T-helper 9 cell (primary cell): ENCODE data around the gene HRAS.
"Not testable (repeated sequence)": the region's sequence is repeated elsewhere in the genome, so short reads cannot be mapped to it uniquely, and the experiment has no call there.

Source experiments
- DNase-seq: peaks from one replicate; pipeline ENCODE4 v3.0.0-alpha.2; 2020

Gene HRAS

DNA sequence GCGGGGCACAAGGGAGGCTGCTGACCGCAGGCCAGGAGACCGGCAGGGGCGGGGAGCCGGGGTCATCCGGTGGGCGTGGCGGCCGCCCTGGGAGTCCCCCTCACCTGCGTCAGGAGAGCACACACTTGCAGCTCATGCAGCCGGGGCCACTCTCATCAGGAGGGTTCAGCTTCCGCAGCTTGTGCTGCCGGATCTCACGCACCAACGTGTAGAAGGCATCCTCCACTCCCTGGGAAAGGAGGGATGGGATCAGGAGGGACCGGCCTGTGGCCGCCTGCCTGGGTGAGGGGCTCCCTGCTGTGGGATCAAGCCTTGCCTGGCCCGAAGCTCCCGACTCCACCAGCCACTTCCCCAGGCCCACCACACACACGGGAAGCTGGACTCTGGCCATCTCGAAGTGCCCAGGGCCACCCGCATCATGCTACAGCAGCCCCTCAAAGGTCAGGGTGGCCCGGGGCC lies 2.8 kb downstream of the HRAS start:
- no peak for DNase-seq

DNA sequence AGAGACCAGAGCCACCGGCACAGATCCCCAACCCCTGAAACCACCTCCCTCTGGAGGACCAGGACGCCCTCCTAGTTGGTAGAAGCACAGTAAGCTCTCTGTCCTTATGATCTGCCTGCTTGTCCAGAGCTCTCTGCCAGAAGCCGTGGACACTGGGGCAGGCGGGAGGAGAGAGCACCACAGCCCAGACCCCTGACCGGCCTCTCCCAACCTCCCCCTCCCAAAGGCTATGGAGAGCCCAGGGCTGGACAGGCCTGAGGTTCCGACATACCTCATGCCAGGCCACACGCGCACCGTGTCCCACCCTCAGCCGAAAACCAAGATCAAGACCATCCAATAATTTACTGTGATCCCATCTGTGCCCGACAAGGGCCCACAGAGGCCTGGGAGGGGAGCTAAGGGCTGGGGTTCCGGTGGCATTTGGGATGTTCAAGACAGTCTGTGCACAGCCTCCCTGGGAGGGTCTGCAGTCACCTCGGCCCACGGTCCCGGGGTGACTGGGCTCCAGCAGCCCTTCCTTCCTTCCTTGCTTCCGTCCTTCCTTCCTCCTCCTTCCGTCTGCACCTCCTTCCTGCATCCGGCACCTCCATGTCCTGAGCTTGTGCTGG lies 3.4 kb downstream of the HRAS start:
- no peak for DNase-seq

DNA sequence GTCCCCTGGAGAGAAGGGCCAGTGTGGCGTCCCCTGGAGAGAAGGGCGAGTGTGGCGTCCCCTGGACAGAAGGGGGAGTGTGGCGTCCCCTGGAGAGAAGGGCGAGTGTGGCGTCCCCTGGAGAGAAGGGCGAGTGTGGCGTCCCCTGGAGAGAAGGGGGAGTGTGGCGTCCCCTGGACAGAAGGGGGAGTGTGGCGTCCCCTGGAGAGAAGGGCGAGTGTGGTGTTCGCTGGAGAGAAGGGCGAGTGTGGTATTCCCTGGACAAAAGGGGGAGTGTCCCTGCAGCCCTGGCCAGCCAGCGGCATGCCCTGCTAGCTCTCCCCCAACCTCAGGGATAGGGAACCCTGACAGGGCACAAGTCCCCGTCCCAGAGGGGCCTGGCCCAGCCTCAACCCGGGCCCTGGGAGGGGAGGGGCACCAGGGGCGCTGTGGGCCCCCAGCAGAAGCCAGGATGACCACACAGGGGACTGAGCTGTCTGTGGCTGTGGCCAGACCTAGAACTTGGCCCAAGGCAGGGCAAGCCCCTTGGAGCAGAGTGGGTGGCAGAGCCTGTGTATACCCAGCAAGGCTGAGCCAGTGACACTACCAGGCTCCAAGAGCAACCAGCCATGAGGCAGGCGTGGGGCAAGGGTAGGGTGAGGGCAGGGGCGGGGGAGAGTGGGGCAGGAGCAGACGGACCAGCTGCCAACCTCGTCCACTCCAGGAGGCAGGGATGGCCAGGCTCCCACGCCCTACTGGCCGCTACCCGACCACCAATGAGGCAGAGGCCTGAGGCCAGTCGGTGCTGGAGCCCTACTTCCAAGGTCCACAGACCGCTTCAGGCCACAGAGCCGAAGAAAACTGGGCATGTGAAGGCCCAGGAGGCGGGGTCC lies 4.2 kb downstream of the HRAS start:
- no peak for DNase-seq

DNA sequence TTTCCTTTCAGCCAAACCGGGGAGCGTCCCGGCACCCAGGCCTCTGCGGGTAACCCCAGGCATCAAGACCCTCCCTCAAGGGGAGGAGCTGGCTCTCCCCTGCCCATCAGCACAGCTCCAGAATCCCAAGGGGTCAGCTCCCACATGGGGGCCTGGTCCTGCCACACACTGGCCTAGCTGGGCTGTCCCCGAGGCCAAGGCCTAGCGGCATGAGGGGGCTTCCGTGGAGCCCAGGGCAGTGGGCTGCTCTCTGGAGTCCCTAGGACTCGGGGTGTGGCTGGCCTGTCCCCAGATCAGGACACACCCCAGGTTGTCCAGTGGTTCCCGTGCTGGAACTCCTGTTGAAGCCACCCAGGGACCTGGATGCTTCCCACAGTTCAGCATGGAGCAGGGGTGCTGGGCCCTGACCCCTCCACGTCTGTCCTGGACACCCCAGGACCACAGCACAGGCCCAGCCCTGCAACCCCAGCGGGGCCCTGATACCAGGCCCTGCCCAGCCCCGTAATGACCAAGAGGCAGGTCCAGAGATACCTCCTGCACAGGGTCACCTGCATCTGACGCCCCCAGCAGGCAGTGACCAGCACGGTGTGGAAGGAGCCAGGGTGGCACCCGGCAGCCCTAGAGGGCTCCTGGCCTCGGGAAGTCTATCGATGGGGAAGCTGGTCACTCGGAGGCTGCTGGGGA lies 5.5 kb downstream of the HRAS start:
- DNase-seq: no peak

DNA sequence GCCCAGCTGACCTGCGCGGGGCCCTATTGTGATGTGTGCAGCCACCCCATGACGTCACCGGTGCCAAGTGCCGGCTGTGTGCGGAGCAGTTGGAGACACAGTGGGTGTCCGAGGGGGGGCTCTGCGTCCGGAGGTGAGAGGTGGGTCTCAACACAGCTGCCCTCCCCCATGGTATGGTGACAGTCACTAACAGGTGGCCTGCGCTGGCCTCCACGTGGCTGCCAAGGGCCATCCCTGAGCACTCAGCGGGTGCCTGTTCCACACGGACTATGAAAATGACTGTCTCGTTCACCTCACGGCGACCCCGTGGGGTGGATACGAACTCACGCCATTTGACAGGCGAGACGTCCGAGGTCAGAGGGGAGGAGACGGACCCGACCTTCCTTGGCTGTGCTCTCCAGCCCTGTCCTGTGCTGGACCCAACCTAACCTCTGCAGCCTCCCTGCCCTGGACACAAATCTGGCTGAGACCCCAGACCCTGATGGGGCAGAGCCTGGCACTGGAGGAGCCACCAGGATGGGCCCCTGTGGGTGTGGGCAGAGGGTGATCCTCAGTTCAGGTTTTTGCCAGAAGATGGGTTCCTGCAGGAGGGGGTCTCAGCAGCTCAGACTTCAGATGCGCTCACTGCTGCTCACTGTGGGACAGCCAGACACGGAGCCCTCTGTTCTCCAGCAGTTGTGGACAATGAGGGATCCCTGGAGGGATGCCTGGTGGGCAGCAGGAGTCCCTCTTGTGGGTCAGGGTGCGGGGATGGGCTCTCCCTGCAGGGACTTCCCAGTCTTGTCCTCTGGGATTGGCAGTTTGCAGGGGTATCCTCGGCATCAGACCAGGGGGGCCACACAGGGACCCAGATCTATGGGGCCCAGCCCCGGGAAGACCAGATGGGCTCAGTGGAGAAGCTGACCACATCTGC lies 6.3 kb downstream of the HRAS start:
- DNase-seq: no peak

DNA sequence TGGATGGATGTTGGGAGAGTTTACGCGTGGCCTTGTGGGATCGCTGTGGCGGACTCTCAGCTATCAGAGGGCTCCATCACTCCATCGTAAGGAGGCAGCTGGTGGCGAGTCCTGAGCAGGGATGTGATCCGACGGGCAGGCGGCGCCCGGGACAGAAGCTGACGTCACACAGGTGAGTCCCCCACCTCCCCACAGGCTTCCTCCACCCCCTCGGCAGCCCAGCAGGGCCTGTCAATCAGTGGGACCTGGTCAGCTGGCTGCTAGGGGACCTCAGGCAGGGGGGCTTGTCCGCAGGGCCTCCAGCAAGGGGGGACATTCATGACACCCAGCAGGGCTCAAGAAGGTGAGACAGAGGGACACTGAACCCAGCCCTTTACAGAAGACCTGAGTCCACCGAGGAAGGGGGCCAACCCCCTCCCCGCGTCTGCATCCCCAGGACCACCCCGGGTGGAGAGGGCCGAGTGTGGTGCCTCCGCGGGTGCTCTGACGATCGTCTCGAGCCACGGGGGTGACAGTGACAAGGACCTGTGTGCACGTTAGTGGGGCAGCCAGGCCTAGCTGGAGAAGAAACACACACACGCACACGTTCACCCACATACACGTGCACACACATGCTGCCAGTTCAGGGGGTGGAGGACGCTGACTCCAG lies 7.1 kb downstream of the HRAS start:
- DNase-seq: no peak

DNA sequence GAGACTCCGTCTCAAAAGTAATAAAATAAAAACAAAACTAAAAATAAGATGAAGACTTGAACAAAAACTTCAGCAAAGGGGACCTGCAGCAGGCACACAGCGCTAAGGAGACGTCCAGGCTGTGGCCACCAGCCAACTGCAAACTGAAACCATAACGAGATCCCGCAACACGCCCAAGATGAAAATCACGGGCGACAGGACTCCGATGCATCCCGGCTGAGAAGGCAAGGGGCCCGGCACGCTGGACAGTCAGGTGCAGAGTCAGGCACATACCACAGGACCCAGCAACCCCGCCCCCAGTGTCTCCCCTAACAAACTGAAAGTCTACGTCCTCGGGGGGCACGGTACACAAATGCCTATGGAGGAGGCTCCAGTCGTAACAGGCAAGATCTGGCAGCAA lies 9.2 kb downstream of the HRAS start:
- no peak for DNase-seq

DNA sequence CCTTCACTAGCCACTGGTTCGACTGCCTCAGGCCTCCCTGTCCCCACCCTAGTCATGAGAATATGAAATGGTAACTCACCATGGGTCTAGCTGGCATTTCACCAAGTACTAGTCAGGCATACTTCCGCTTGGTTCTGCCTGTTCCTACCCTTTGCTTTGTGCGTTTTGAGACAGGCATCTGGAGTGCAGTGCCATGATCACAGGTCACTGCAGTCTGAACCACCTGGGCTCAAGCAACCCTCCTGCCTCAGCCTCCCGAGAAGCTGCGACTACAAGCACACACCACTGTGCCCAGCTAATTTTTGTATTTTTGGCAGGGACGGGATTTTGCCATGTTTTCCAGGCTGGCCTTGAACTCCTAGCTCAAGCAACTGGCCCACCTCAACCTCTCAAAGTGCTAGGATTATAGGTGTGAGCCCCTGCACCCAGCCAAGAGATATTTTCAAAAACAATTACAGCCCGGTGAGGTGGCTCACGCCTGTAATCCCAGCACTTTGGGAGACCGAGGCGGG lies 14.1 kb downstream of the HRAS start:
- DNase-seq: no peak

DNA sequence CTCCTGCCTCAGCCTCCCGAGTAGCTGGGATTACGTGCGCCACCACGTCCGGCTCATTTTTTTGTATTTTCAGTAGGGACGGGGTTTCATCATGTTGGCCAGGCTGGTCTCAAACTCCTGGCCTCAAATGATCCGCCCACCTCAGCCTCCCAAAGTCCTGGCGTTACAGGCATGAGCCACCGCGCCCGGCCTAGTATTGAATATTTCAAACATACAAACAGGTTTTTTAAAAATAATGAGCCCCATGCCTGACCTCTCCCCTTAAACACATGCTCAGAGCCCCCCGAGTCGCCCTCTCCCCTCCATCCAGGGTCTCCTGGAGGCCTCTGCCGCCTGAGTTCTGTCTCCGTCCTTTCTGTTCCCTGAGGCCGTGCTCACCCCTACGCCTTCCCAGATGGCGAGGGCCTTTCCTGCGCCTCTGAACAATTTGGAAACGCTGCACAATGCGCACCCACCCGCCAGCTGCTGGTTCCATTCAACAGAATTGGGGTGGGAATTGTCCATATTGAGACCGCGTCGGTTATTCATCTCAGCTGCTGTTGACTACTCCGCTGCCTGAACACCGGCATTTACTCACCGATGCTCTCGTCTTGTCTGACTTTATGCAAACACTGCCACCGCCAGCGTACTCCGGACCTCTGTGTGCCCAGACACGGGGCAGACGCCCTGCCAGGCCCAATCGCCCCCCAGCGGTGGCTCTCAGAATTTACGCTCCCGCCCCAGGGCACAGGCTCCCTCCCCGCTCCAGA lies 14.8 kb downstream of the HRAS start:
- DNase-seq: no peak

DNA sequence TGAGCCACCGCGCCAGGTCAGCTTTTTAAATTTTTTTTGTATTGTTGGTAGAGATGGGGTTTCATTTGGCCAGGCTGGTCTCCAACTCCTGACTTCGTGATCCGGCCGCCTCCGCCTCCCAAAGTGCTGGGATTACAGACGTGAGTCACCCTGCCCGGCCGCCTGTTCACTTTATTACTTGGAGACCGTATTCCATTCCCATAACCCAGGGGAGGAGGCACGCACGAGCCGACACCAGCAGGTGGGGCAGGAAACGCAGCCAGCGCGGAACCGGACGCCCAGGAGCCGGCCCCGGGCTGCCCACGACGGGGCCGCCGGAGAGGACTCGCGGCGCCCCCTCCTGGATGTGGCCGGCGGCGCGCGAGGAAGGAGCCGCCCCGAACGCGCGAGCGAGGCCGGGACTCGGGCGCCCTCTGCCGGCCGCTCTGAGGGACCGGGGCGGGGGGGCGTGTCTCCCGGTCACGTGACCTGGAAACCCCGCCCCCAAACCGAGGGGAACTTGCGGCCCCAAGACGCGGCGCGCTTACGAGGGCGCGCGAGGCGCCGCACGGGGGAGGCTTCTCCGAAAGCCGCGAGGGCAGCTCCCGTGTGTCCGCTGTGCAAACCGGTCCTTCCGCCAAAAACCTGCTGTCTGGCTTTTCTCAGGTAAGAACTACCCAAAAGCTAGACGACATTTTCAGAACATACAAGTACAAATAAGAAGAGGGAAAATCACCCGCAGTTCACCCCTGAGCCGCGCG lies 16.7 kb downstream of the HRAS start:
- DNase-seq: peak; percentile 91

DNA sequence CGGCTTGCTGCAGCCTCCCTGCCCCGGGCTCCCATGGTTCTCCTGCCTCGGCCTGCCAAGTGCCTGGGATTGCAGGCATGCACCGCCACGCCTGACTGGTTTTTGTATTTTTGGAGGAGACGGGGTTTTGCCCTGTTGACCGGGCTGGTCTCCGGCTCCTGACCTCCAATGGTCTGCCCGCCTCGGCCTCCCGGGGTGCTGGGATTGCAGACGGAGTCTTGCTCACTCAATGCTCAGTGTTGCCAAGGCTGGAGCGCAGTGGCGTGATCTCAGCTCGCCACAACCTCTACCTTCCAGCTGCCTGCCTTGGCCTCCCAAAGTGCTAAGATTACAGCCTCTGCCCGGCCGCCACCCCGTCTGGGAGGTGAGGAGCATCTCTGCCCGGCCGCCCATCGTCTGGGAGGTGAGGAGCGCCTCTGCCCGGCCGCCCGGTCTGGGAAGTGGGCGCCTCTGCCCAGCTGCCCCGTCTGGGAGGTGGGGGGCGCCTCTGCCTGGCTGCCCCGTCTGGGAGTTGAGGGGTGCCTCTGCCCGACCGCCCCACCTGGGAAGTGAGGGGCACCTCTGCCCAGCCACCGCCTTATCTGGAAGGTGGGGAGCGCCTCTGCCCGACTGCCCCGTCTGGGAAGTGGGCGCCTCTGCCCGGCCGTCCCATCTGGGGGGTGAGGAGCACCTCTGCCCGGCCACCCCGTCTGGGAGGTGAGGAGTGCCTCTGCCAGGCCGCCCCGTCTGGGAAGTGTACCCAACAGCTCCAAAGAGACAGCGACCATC lies 18.3 kb downstream of the HRAS start:
- DNase-seq: not testable (repeated sequence)

DNA sequence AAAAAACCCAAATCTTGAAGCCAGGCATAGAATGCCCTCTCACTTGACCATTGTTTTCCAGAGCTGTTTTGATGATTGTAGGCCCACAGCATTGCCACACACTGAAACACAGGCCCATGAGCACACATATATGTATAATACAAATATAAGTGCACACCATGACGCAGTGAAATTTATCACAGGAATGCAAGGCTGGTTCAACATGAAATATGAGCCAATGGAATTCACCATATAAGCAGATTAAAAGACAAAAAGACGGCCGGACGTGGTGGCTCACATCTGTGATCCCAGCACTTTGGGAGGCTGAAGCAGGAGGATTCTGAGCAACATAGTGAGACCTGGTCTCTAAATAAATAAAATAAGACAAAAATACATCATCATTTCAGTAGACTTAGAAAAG lies 19.0 kb downstream of the HRAS start:
- DNase-seq: no peak

DNA sequence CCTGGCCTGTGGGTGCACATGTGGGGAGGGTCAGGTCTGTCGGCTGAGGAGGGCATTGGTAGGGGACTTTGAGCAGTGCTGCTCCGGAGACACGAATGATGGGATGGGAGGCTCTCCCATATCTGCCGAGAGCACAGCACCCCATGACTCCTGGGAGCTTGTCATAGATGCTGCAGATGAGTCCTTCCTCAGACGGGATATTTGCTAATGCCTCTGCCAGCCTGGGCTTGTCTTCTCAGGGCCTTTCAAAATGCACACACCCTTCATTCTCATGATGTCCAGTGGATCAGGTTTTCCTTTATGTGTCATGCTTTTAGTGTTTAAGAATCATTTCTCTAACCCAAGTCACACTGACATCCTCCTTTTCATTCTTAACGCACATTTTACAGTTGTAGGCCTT lies 20.2 kb downstream of the HRAS start:
- no peak for DNase-seq

DNA sequence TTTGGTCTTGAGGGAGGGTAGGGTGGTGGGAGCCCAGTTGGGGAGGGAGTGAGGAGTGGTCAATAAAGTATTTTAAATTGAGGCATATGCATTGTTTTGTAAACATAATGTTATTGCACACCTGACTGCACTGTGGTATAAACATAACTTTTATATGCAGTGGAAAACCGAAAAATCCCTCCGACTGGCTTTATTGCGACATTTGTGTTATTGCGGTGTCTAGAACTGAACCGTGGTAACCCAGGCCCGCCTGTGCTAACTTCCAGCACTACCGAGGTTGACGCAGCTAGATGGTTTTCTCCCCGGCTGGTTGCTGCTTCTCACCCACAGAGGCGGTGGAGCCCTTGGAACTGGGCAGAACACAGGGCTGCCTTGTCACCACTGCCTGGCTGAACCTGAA lies 20.8 kb downstream of the HRAS start:
- DNase-seq: no peak

DNA sequence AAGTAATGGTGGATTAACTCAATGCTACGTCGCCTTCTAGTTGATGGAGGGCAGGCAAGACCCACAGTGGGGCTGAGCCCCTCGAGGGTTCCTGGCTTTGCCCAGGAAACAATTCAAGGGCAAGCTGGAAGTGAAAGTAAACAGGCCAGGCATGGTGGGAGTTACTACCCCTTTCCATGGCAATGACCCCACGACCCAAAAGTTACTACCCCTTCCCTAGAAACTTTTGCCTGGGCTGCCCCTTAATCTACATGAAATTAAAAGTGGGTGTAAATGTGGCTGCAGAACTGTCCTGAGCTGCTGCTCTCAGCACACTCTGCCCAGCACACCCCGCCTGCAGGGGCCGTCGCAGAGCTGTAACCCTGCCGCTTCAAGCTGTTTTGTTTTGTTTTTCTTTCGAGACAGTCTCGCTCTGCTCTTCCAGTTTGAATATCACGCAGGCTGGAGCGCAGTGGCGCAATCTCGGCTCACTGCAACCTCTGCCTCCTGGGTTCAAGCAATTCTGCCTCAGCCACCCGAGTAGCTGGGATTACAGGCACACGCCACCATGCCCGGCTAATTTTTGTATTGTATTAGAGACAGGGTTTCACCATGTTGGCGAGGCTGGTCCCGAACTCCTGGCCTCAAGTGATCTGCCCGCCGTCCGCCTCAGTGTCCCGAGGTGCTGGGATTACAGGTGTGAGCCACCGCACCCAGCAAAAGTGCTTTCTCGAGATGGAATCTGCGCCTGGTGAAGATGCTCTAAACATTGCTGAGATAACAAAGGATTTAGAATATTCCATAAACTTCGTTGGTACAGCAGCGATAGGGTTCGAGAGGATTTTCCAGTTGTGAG lies 22.4 kb downstream of the HRAS start:
- DNase-seq: no peak

DNA sequence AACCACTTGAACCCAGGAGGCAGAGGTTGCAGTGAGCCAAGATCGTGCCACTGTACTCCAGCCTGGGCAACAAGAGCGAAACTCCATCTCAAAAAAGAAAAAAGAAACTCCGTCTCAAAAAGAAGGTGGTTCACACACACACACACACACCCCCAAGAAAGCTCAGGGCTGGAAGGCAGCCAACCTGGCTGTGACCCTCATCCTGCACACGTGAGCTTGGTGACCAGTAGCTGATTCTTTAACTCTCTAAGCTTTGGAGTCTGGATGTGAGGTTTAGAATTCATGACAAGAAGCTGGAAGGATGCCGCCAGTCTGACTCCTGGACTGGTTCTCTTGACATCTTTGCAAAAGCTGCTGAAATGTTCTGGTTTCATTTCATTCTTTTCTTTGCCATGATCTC lies 26.4 kb downstream of the HRAS start:
- DNase-seq: no peak

DNA sequence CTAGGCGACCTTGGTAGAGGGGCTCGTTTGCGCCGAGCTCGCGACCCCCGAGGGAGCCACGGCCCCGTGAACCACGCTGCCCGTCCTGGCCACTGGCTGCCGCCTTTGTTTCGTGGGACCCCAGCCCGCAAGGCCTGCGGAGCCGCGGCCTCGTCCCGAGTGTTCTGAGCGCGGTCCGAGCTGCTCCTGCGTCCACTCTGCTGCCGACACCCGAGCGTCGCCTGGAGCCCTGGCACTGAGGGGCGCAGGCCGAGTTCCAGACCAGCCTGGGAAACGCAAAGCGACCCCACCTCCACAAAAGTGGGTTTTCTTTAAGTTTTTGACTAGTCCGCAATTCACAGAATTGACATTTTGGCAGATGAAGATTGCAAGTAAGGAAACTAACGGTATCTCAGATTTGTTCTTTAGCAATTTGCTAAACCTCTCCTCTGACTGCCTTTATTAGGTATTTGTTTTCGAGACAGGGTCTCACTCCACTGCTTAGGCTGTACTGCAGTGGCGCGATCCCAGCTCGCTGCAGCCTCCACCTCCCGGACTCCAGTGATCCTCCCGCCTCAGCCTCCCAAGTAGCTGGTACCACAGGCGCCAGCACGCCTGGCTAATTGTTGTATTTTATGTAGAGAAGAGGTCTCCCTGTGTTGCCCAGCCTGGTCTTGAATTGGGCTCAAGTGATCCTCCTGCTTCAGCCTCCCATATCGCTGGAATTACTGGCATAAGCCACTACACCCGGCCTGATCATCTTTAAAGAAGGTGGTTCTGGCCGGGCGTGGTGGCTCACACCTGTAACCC lies 27.5 kb downstream of the HRAS start:
- DNase-seq: no peak
